HL-60 (cell line): ENCODE results near the gene SBK3.

ENCODE experiments used
- POLR2AphosphoS5 ChIP-seq: IDR thresholded peaks from 2 replicates; pipeline ENCODE4 v1.6.1; 2012; ENCODE audit warnings: low read depth
- TF ChIP-seq, protein P1 (sequence below): IDR thresholded peaks from one replicate; pipeline ENCODE4 v1.5.1; 2011; ENCODE audit warnings: low read length, control low read depth, inconsistent platforms; ENCODE audit not compliant: insufficient read depth

DNA sequence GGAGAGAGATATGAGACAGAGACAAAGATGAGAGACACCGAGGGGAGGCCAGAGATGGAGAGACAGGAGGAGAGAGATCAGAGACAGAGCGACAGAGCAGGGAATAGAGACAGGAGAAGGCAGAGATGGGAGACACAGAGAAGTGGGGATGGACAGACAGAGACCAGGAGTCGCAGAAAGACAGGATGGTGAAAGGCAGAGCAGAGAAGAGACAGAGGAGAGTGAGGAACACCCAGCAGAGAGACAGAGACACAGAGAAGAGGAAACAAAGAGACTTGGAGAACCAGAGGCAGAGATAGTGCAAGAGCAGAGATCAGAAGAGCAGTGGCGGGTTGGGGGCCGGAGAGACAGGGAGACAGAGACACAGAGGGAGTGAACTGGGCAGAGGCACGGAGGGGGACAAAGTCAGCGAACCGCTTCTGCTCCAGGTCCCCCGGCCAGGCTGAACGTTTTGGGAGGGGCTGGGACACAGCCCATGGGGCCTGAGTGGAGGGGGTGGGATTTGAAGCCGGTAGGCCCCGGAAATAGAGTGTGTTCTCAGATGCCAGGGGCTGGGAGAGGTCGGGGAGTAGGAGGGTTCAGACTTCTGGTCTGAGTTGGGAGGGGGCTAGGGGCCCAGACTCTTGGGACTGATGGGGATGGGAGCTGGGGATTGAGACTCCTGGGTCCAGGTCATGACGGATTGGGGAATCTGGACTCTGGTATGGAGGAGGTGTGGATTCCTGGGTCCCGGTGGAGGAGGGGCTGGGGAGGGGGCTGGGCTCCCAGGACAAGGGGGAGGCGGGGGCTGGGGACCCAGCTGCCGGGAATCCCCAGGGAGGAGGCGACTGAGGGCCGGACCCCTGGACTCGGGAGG, 34.7 kb upstream of the SBK3 start:
- TF ChIP-seq, protein P1, sequence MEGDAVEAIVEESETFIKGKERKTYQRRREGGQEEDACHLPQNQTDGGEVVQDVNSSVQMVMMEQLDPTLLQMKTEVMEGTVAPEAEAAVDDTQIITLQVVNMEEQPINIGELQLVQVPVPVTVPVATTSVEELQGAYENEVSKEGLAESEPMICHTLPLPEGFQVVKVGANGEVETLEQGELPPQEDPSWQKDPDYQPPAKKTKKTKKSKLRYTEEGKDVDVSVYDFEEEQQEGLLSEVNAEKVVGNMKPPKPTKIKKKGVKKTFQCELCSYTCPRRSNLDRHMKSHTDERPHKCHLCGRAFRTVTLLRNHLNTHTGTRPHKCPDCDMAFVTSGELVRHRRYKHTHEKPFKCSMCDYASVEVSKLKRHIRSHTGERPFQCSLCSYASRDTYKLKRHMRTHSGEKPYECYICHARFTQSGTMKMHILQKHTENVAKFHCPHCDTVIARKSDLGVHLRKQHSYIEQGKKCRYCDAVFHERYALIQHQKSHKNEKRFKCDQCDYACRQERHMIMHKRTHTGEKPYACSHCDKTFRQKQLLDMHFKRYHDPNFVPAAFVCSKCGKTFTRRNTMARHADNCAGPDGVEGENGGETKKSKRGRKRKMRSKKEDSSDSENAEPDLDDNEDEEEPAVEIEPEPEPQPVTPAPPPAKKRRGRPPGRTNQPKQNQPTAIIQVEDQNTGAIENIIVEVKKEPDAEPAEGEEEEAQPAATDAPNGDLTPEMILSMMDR, result no peak
- TF ChIP-seq POLR2AphosphoS5, result no peak
